Middle frontal gyrus (tissue), 1 donor: ENCODE measurements around the gene EIF4G1.
A peak's percentile ranks its signal among the peaks of the same experiment; 100 is the strongest.

Experiments
- DNase-seq: peaks from one replicate; pipeline ENCODE4 v3.0.0-alpha.2; 2015; ENCODE audit warnings: low spot score; ENCODE audit errors: extremely low spot score

EIF4G1 gene

GRCh38 chr3:184300378-184300720 is 14.1 kb upstream of the EIF4G1 start:
- DNase-seq: no peak

- no peak for DNase-seq
These were observed 8.8 kb upstream of the EIF4G1 start for GRCh38 chr3:184305577-184305976.

GRCh38 chr3:184306341-184306972 is 7.9 kb upstream of the EIF4G1 start:
- no peak for DNase-seq

- DNase-seq: no peak
These were observed 6.5 kb upstream of the EIF4G1 start for GRCh38 chr3:184307915-184308314.

GRCh38 chr3:184308744-184309143 is 5.7 kb upstream of the EIF4G1 start:
- DNase-seq: no peak

- no peak for DNase-seq
These were observed 2.8 kb upstream of the EIF4G1 start for GRCh38 chr3:184311633-184312032.

- no peak for DNase-seq
These were observed 515 bp downstream of the EIF4G1 start for GRCh38 chr3:184314700-184315542.

- no peak for DNase-seq
These were observed 1.1 kb downstream of the EIF4G1 start for GRCh38 chr3:184315543-184315867.

- DNase-seq: no peak
These were observed 1.7 kb downstream of the EIF4G1 start for GRCh38 chr3:184315871-184316661.

- DNase-seq: no peak
These were observed 2.4 kb downstream of the EIF4G1 start for GRCh38 chr3:184316792-184317191.

- no peak for DNase-seq
These were observed 2.8 kb downstream of the EIF4G1 start for GRCh38 chr3:184317201-184317600.

GRCh38 chr3:184320104-184320445 is 5.7 kb downstream of the EIF4G1 start:
- peak; percentile 91 for DNase-seq

- DNase-seq: no peak
These were observed 7.3 kb downstream of the EIF4G1 start for GRCh38 chr3:184321666-184322065.

GRCh38 chr3:184322731-184323487 is 8.5 kb downstream of the EIF4G1 start:
- DNase-seq: no peak

GRCh38 chr3:184323696-184324095 is 9.3 kb downstream of the EIF4G1 start:
- no peak for DNase-seq

GRCh38 chr3:184325269-184325668 is 10.9 kb downstream of the EIF4G1 start:
- no peak for DNase-seq

GRCh38 chr3:184325715-184326369 is 11.4 kb downstream of the EIF4G1 start:
- no peak for DNase-seq

GRCh38 chr3:184327171-184327570 is 12.8 kb downstream of the EIF4G1 start:
- DNase-seq: no peak

GRCh38 chr3:184328516-184328915 is 14.1 kb downstream of the EIF4G1 start:
- DNase-seq: no peak

- DNase-seq: no peak
These were observed 18.1 kb downstream of the EIF4G1 start for GRCh38 chr3:184332370-184333090.

GRCh38 chr3:184333190-184333589 is 18.8 kb downstream of the EIF4G1 start:
- no peak for DNase-seq
